Sigmoid colon (tissue), 4 donors: Measurements from ENCODE around the gene CXorf65.

ENCODE experiments used
- CTCF ChIP-seq, 4 experiments: fragments of 450-650 bp in 3 of 4; fragments of 200-600 bp in 1 of 4; IDR thresholded peaks; one replicate each; pipeline ENCODE4 v1.5.1; 2016 to 2019; ENCODE audit warnings: antibody characterized with exemption in 4 of 4, mild to moderate bottlenecking in 3 of 4, moderate library complexity in 2 of 4
- EP300 ChIP-seq, 4 donors: sonication (generic); formaldehyde crosslinking; IDR thresholded peaks; one replicate each; pipeline ENCODE4 v1.6.1; 2017; ENCODE audit warnings: antibody characterized with exemption in 4 of 4
- POLR2A ChIP-seq, 2 donors: fragments of 450-650 bp; IDR thresholded peaks; one replicate each; pipeline ENCODE4 v1.6.1; 2016; ENCODE audit warnings: antibody characterized with exemption in 2 of 2, mild to moderate bottlenecking in 2 of 2, moderate library complexity in 2 of 2
- POLR2AphosphoS5 ChIP-seq, 4 donors: sonication (generic); formaldehyde crosslinking; IDR thresholded peaks; one replicate each; pipeline ENCODE4 v1.6.1; 2017; ENCODE audit warnings: antibody characterized with exemption in 4 of 4

- peak in 3 of 4 experiments; percentile 21 to 42 (median 38) for TF ChIP-seq CTCF (IDR thresholded peaks at IDR 0.05)
- no peak for TF ChIP-seq POLR2A (IDR thresholded peaks at IDR 0.05)
- no peak for TF ChIP-seq POLR2AphosphoS5 (IDR thresholded peaks at IDR 0.05)
- no peak for TF ChIP-seq EP300 (IDR thresholded peaks at IDR 0.05)
Measured at GRCh38 chrX:71098302-71098701, 8.2 kb downstream of the CXorf65 start.
